Activated T-cell treated with anti-CD3 and anti-CD28 coated beads, Interleukin-2, amount 50 U/mL, for 48 hours (primary cell): ENCODE data around the gene SLC4A5.

Experiments
- DNase-seq, 2 experiments: peaks; one replicate each; pipeline ENCODE4 v3.0.0-alpha.2; 2020

SLC4A5 gene

GRCh38 chr2:74343316-74343715 is at the start of gene SLC4A5:
Gene SLC4A5 (minus strand): TSS chr2:74343416. CDS start chr2:74315023, 28,393 bp downstream.
- no peak for DNase-seq

- no peak for DNase-seq
Observed at GRCh38 chr2:74392449-74392743, 49.2 kb upstream of the SLC4A5 start.

GRCh38 chr2:74391580-74392448 is 48.6 kb upstream of the SLC4A5 start:
- DNase-seq: peak; percentile 97 to 99

- no peak for DNase-seq
Observed at GRCh38 chr2:74391209-74391579, 48.0 kb upstream of the SLC4A5 start.

- no peak for DNase-seq
Observed at GRCh38 chr2:74390606-74391005, 47.4 kb upstream of the SLC4A5 start.

GRCh38 chr2:74387346-74387745 is 44.1 kb upstream of the SLC4A5 start:
- DNase-seq: no peak

- DNase-seq: no peak
Observed at GRCh38 chr2:74385396-74385795, 42.2 kb upstream of the SLC4A5 start.

- no peak for DNase-seq
Observed at GRCh38 chr2:74384051-74384450, 40.8 kb upstream of the SLC4A5 start.

- no peak for DNase-seq
Observed at GRCh38 chr2:74383254-74383653, 40.0 kb upstream of the SLC4A5 start.

GRCh38 chr2:74381751-74382150 is 38.5 kb upstream of the SLC4A5 start:
- no peak for DNase-seq

- DNase-seq: peak in 1 of 2 experiments; percentile 36
Observed at GRCh38 chr2:74379851-74380789, 36.9 kb upstream of the SLC4A5 start, which contains the start of gene DCTN1. Gene DCTN1 (minus strand): TSS chr2:74380311. CDS start chr2:74380037, 274 bp downstream.

- DNase-seq: no peak
Observed at GRCh38 chr2:74378007-74378406, 34.8 kb upstream of the SLC4A5 start.

GRCh38 chr2:74375838-74376237 is 32.6 kb upstream of the SLC4A5 start:
- no peak for DNase-seq

- DNase-seq: no peak
Observed at GRCh38 chr2:74374509-74375205, 31.4 kb upstream of the SLC4A5 start.

- DNase-seq: no peak
Observed at GRCh38 chr2:74373985-74374384, 30.8 kb upstream of the SLC4A5 start.

GRCh38 chr2:74373221-74373676 is 30.0 kb upstream of the SLC4A5 start:
- no peak for DNase-seq

- DNase-seq: no peak
Observed at GRCh38 chr2:74372674-74373073, 29.5 kb upstream of the SLC4A5 start.

- DNase-seq: no peak
Observed at GRCh38 chr2:74371421-74371820, 28.2 kb upstream of the SLC4A5 start.

- no peak for DNase-seq
Observed at GRCh38 chr2:74369976-74370375, 26.8 kb upstream of the SLC4A5 start.

- DNase-seq: no peak
Observed at GRCh38 chr2:74368499-74368898, 25.3 kb upstream of the SLC4A5 start.

- DNase-seq: no peak
Observed at GRCh38 chr2:74367789-74368188, 24.6 kb upstream of the SLC4A5 start.

- no peak for DNase-seq
Observed at GRCh38 chr2:74366036-74366435, 22.8 kb upstream of the SLC4A5 start.
